Subcutaneous adipose tissue (tissue), 4 donors: ENCODE measurements around the gene TOR1AIP2. TPM values are rescaled to one million over a fixed set of nuclear protein-coding genes. Genes with fewer than 3 reads are reported as not detected.

ENCODE experiments used
- total RNA-seq, 4 donors: library from RNA; depleted of rRNA; stranded (reverse); fragments of >200 nt; gene quantifications; one replicate each; pipeline ENCODE4 v1.1.0, GENCODE V29; 2016
- TF ChIP-seq, protein P1 (sequence below): fragments of 450-650 bp; IDR thresholded peaks from one replicate; pipeline ENCODE4 v1.5.1; 2016; ENCODE audit warnings: low read depth, mild to moderate bottlenecking, control low read depth, antibody characterized with exemption, moderate library complexity

TOR1AIP2 gene
- total RNA-seq, 4 donors from 2014 or later: 57.7 to 80.9 (median 63.4) TPM

DNA sequence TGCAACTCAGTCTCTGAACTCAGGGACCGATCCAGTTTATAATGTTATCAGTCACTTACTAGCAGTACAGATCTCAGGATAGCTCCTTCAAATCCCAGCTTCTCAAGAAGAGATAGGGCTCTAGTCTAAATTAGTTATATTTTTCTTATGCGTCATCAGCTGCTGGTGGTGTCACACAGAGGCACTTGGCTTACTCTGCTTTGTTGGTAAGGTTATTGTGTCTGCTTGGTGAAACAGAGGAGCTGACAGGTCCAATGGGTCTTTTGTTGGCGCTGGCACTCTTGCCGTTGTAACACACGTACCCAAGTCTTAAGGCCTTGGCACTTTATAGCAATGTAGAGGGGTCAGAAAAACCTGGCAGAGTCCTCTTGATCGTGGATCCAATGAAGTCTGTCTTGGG is 12.2 kb downstream of the TOR1AIP2 start:
- TF ChIP-seq, protein P1, sequence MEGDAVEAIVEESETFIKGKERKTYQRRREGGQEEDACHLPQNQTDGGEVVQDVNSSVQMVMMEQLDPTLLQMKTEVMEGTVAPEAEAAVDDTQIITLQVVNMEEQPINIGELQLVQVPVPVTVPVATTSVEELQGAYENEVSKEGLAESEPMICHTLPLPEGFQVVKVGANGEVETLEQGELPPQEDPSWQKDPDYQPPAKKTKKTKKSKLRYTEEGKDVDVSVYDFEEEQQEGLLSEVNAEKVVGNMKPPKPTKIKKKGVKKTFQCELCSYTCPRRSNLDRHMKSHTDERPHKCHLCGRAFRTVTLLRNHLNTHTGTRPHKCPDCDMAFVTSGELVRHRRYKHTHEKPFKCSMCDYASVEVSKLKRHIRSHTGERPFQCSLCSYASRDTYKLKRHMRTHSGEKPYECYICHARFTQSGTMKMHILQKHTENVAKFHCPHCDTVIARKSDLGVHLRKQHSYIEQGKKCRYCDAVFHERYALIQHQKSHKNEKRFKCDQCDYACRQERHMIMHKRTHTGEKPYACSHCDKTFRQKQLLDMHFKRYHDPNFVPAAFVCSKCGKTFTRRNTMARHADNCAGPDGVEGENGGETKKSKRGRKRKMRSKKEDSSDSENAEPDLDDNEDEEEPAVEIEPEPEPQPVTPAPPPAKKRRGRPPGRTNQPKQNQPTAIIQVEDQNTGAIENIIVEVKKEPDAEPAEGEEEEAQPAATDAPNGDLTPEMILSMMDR: no peak

DNA sequence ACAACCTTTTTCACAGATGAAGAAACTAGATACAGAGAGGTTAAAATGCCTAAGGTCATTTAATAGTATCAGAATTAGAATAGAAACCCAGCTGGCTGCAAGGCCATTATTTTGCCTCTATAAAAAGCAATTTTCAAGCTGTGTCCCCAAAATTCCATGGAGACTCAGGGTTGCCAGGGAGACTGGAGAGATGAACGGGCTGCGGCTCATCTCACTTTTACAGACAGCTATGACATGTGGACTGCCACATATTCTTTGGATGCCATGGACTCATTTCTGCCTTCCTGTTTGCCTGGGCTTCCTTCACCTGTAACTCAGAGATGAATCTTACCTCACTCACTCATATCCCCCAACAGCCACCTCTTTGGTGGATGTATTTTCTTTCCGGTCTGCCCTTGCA is 17.0 kb downstream of the TOR1AIP2 start:
- TF ChIP-seq, protein P1: no peak

DNA sequence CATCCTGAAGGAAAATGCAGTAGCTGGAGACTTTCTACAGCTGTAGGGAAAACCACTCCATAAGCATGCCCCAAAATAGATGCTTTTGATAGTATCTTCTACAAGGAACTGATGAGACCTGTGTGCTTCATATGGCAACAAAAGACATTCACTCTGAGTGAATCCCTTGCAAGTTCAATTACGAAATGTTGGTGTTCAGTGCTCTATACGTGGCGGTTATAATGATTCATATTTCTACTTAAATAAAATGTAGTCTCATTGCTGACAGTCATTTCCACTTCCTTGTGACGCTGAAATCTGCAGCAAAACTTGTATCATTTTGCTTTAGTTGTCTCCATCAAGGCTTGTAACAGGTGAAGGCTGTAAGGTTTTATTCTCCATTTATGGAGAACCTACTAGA is 20.6 kb downstream of the TOR1AIP2 start:
- TF ChIP-seq, protein P1: no peak

GRCh38 chr1:179856296-179856695 is 21.3 kb downstream of the TOR1AIP2 start:
- TF ChIP-seq, protein P1: no peak

- TF ChIP-seq, protein P1: no peak
Measured at GRCh38 chr1:179853102-179853501, 24.5 kb downstream of the TOR1AIP2 start.

- TF ChIP-seq, protein P1: no peak
Measured at GRCh38 chr1:179848233-179848632, 29.4 kb downstream of the TOR1AIP2 start.

- TF ChIP-seq, protein P1: no peak
Measured at GRCh38 chr1:179840107-179840506, 37.5 kb downstream of the TOR1AIP2 start.
